H9 (cell line): ENCODE results near the gene DHX35. TPM values are rescaled to one million over a fixed set of nuclear protein-coding genes. Genes with fewer than 3 reads are reported as not detected.
A peak's percentile ranks its signal among the peaks of the same experiment; 100 is the strongest.

ENCODE experiments used
- DNase-seq: peaks from one replicate; pipeline ENCODE4 v3.0.0-alpha.2; 2017
- H2AFZ ChIP-seq: one replicate; pipeline ENCODE4 v1.6.1; 2013; ENCODE audit warnings: mild to moderate bottlenecking, low read length, control low read depth, moderate library complexity
- H2AK5ac ChIP-seq: 2 replicates; pipeline ENCODE4 v1.6.1; 2013; ENCODE audit warnings: low read length, control low read depth, mixed read lengths; ENCODE audit not compliant: insufficient read length
- H2BK120ac ChIP-seq: one replicate; pipeline ENCODE4 v1.6.1; 2013; ENCODE audit warnings: low read depth, mild to moderate bottlenecking, low read length, control low read depth, inconsistent platforms; ENCODE audit not compliant: poor library complexity, severe bottlenecking
- H2BK12ac ChIP-seq: 2 replicates; pipeline ENCODE4 v1.6.1; 2013; ENCODE audit warnings: low read length, control low read depth, mixed read lengths, low read depth; ENCODE audit not compliant: insufficient read length
- H2BK15ac ChIP-seq: 2 replicates; pipeline ENCODE4 v1.6.1; 2013; ENCODE audit warnings: low read depth, low read length, control low read depth
- H2BK20ac ChIP-seq: one replicate; pipeline ENCODE4 v1.6.1; 2013; ENCODE audit warnings: low read depth, mild to moderate bottlenecking, low read length, control low read depth, inconsistent platforms; ENCODE audit not compliant: poor library complexity, severe bottlenecking
- H2BK5ac ChIP-seq: 2 replicates; pipeline ENCODE4 v1.6.1; 2013; ENCODE audit warnings: low read length, control low read depth, mixed read lengths; ENCODE audit not compliant: insufficient read length
- H3K14ac ChIP-seq: 2 replicates; pipeline ENCODE4 v1.6.1; 2013; ENCODE audit warnings: low read length, control low read depth; ENCODE audit not compliant: insufficient read depth
- H3K18ac ChIP-seq: 2 replicates; pipeline ENCODE4 v1.6.1; 2013; ENCODE audit warnings: low read depth, mild to moderate bottlenecking, mixed read lengths, low read length, control low read depth; ENCODE audit not compliant: insufficient read length
- H3K23ac ChIP-seq: 2 replicates; pipeline ENCODE4 v1.6.1; 2013; ENCODE audit warnings: low read length, control low read depth, mixed read lengths, low read depth; ENCODE audit not compliant: insufficient read length
- H3K23me2 ChIP-seq: 2 replicates; pipeline ENCODE4 v1.6.1; 2013; ENCODE audit warnings: low read depth, mild to moderate bottlenecking, mixed read lengths, low read length, control low read depth; ENCODE audit not compliant: insufficient read length, poor library complexity, severe bottlenecking
- H3K27ac ChIP-seq: 2 replicates; pipeline ENCODE4 v1.5.1; 2013; ENCODE audit warnings: low read length, control low read depth, mixed read lengths, low read depth; ENCODE audit not compliant: insufficient read length
- H3K27me3 ChIP-seq: 2 replicates; pipeline ENCODE4 v1.6.1; 2013; ENCODE audit warnings: low read length, control low read depth, inconsistent platforms; ENCODE audit not compliant: insufficient read depth
- H3K4ac ChIP-seq: 2 replicates; pipeline ENCODE4 v1.6.1; 2013; ENCODE audit warnings: low read depth, mild to moderate bottlenecking, control low read depth, inconsistent platforms, low read length, moderate library complexity
- H3K4me1 ChIP-seq: 2 replicates; pipeline ENCODE4 v1.6.1; 2013; ENCODE audit warnings: low read length, control low read depth, inconsistent platforms; ENCODE audit not compliant: insufficient read depth
- H3K4me2 ChIP-seq: 2 replicates; pipeline ENCODE4 v1.6.1; 2013; ENCODE audit warnings: low read length, control low read depth, mixed read lengths; ENCODE audit not compliant: insufficient read length, insufficient read depth
- H3K56ac ChIP-seq: 2 replicates; pipeline ENCODE4 v1.6.1; 2013; ENCODE audit warnings: low read depth, mild to moderate bottlenecking, mixed read lengths, low read length, control low read depth; ENCODE audit not compliant: insufficient read length
- H3K79me1 ChIP-seq: 2 replicates; pipeline ENCODE4 v1.6.1; 2013; ENCODE audit warnings: low read depth, mild to moderate bottlenecking, moderate library complexity, low read length, control low read depth, inconsistent platforms; ENCODE audit not compliant: insufficient read depth, poor library complexity, severe bottlenecking
- H3K79me2 ChIP-seq: 2 replicates; pipeline ENCODE4 v1.6.1; 2013; ENCODE audit warnings: low read length, control low read depth, inconsistent platforms; ENCODE audit not compliant: insufficient read depth
- H3K9ac ChIP-seq: 2 replicates; pipeline ENCODE4 v1.6.1; 2013; ENCODE audit warnings: low read length, control low read depth, mixed read lengths; ENCODE audit not compliant: insufficient read length; ENCODE audit errors: extremely low read depth
- H3K9me3 ChIP-seq: one replicate; pipeline ENCODE4 v1.6.1; 2013; ENCODE audit warnings: low read depth, low read length, inconsistent platforms; ENCODE audit not compliant: control insufficient read depth
- H3T11ph ChIP-seq: one replicate; pipeline ENCODE4 v1.6.1; 2013; ENCODE audit warnings: mild to moderate bottlenecking, low read length, control low read depth, inconsistent platforms
- H4K20me1 ChIP-seq: one replicate; pipeline ENCODE4 v1.6.1; 2013; ENCODE audit not compliant: control insufficient read depth, insufficient read length, insufficient read depth
- H4K5ac ChIP-seq: 2 replicates; pipeline ENCODE4 v1.6.1; 2013; ENCODE audit warnings: low read depth, mild to moderate bottlenecking, mixed read lengths, low read length, control low read depth; ENCODE audit not compliant: insufficient read length
- H4K8ac ChIP-seq: replicated peaks from 2 replicates; pipeline ENCODE4 v1.6.1; 2013; ENCODE audit warnings: low read length, control low read depth, mixed read lengths, low read depth; ENCODE audit not compliant: insufficient read length
- H4K91ac ChIP-seq: 2 replicates; pipeline ENCODE4 v1.6.1; 2013; ENCODE audit warnings: low read depth, mild to moderate bottlenecking, moderate library complexity, mixed read lengths, low read length, control low read depth; ENCODE audit not compliant: insufficient read length
- H3K27ac Mint-ChIP-seq, 3 experiments: 2 replicates in 2 of 3; 3 replicates in 1 of 3; pipeline ENCODE4 v1.8.0; 2020 to 2021; ENCODE audit warnings: mixed read lengths in 3 of 3, mild to moderate bottlenecking in 1 of 3, moderate library complexity in 1 of 3
- H3K27me3 Mint-ChIP-seq: 2 replicates; pipeline ENCODE4 v1.8.0; 2021; ENCODE audit warnings: low read depth, mild to moderate bottlenecking, moderate library complexity, mixed read lengths
- H3K36me3 Mint-ChIP-seq, 3 experiments: 2 replicates in 2 of 3; 3 replicates in 1 of 3; pipeline ENCODE4 v1.8.0; 2020 to 2021; ENCODE audit warnings: low read depth in 3 of 3, mixed read lengths in 3 of 3; ENCODE audit not compliant: insufficient read depth in 1 of 3
- H3K4me1 Mint-ChIP-seq, 2 experiments: 2 replicates each; pipeline ENCODE4 v1.8.0; 2020; ENCODE audit warnings: mixed read lengths in 2 of 2
- H3K4me3 Mint-ChIP-seq, 2 experiments: 2 replicates in 1 of 2; 3 replicates in 1 of 2; pipeline ENCODE4 v1.8.0; 2020 to 2021; ENCODE audit warnings: mild to moderate bottlenecking in 2 of 2, mixed read lengths in 2 of 2, moderate library complexity in 1 of 2
- H3K9me3 Mint-ChIP-seq, 2 experiments: 2 replicates in 1 of 2; 3 replicates in 1 of 2; pipeline ENCODE4 v1.8.0; 2020; ENCODE audit warnings: mild to moderate bottlenecking in 2 of 2, mixed read lengths in 2 of 2, moderate library complexity in 1 of 2
- WGBS: extraction: QIAGEN DNeasy Blood & Tissue Kit; methylation state at CpG from one replicate; pipeline ENCODE4 v1.1.7; 2013; ENCODE audit warnings: missing lambda C conversion rate, low lambda C conversion rate, mixed read lengths; ENCODE audit not compliant: insufficient read length; ENCODE audit errors: extremely low coverage; 5-methylcytosine and 5-hydroxymethylcytosine counted together
- total RNA-seq: library from RNA; stranded (reverse); gene quantifications from 2 replicates; pipeline ENCODE4 v1.2.1, GENCODE V29; 2021
- TF ChIP-seq, protein P1 (sequence below): fragments of 200-600 bp; sonication (generic); conservative IDR thresholded peaks from 3 replicates; pipeline ENCODE4 v1.8.0; 2021; ENCODE audit warnings: antibody characterized with exemption, mild to moderate bottlenecking

DHX35 gene
- total RNA-seq, 1 experiment from 2014 or later: 14.4 TPM

DNA sequence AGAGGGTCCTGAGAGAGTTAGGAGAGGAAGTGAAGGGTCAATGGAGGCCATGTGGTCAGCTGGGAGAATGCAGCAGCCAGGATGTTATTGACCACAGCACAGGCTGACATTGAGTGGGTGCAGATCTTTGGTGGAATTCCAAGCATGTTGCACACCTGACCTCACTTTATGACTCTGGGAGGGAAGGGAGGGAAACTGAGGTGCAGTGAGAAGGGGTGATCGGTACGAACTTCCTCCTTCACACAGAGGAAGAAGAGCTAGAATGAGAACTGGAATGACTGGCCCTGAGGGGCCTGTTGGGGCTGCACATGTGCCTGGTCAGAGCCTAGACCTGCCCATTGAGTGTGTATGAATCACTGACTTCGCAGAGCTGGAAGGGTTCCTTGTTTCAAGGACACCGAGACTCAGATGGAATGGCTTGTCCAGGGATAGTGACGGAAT, 26.2 kb upstream of the DHX35 start:
- Mint-ChIP-seq H3K36me3 (peaks cover 16 to 46% (median 38%) of the 10 kb centered on the region in 3 experiments; a peak in 6 of 7 replicates), H3K27me3 (no peaks in the 10 kb centered on the region), H3K4me1 (peaks cover 32 to 33% of the 10 kb centered on the region in 2 experiments), H3K27ac (peak overlapping the region in 2 of 3 experiments; percentile 8 to 42; a peak in 4 of 7 replicates), H3K9me3 (no peaks in the 10 kb centered on the region), H3K4me3 (no peak overlapping the region)
- H2AK5ac ChIP-seq: no peak overlapping the region
- peaks cover 3% of the 10 kb centered on the region; the same call in 1 of the 2 replicates for H3K4me1 ChIP-seq
- no peak overlapping the region for H3K56ac ChIP-seq
- H3K23ac ChIP-seq: no peak overlapping the region
- no peak overlapping the region for H2BK15ac ChIP-seq
- no peak overlapping the region for H3K27ac ChIP-seq
- peaks cover 52% of the 10 kb centered on the region; the same call in 1 of the 2 replicates for H3K79me2 ChIP-seq
- no peaks in the 10 kb centered on the region for H4K20me1 ChIP-seq
- no peak overlapping the region for H2BK12ac ChIP-seq
- H2AFZ ChIP-seq: no peak overlapping the region
- no peak overlapping the region for H2BK20ac ChIP-seq
- H3K9me3 ChIP-seq: no peaks in the 10 kb centered on the region
- no peak overlapping the region for H3K4me2 ChIP-seq
- H3T11ph ChIP-seq: no peak overlapping the region
- H4K5ac ChIP-seq: no peak overlapping the region
- H3K27me3 ChIP-seq: no peaks in the 10 kb centered on the region
- no peak overlapping the region for H3K4ac ChIP-seq
- H3K23me2 ChIP-seq: no peaks in the 10 kb centered on the region
- TF ChIP-seq, protein P1, sequence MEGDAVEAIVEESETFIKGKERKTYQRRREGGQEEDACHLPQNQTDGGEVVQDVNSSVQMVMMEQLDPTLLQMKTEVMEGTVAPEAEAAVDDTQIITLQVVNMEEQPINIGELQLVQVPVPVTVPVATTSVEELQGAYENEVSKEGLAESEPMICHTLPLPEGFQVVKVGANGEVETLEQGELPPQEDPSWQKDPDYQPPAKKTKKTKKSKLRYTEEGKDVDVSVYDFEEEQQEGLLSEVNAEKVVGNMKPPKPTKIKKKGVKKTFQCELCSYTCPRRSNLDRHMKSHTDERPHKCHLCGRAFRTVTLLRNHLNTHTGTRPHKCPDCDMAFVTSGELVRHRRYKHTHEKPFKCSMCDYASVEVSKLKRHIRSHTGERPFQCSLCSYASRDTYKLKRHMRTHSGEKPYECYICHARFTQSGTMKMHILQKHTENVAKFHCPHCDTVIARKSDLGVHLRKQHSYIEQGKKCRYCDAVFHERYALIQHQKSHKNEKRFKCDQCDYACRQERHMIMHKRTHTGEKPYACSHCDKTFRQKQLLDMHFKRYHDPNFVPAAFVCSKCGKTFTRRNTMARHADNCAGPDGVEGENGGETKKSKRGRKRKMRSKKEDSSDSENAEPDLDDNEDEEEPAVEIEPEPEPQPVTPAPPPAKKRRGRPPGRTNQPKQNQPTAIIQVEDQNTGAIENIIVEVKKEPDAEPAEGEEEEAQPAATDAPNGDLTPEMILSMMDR: no peak
- H3K9ac ChIP-seq: no peak overlapping the region
- H3K18ac ChIP-seq: no peak overlapping the region
- no peak overlapping the region for H2BK120ac ChIP-seq
- no peak overlapping the region for H2BK5ac ChIP-seq
- no CpG with 5 or more reads among the region's 5 CpGs for WGBS
- DNase-seq: no peak
- H3K14ac ChIP-seq: no peak overlapping the region
- peaks cover 12% of the 10 kb centered on the region for H3K79me1 ChIP-seq
- H4K8ac ChIP-seq: no peak overlapping the region
- H4K91ac ChIP-seq: no peak overlapping the region
